ENCODE measurements around the gene CLRN3. TPM values are rescaled to one million over a fixed set of nuclear protein-coding genes. Genes with fewer than 3 reads are reported as not detected.

CLRN3 gene
- total RNA-seq, 1 experiment from 2014 or later: not detected

DNA sequence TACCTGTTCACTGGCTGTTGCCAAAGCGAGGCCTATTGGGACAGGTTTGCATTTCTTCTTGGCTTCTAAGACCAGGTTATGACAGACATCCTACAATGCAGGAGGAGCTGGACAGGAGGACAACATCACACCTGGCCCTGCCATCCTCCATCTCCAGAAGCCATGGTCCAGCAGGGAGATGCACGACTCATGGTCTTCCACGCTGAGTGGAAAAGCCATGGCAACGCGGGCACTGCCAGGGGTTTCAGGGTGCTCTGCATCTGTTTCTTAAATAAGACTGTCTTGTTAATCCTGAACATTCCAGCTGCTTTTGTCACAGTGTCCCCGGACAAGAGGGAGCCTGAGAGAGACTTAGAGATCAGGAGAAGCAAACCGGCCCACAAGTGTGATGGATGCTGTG lies 40.3 kb downstream of the CLRN3 start:
- no peaks in the 10 kb centered on the region for H3K36me3 ChIP-seq (ENCODE audit: low read depth)
- BruUV-seq (replicated peaks): no TSS peak

DNA sequence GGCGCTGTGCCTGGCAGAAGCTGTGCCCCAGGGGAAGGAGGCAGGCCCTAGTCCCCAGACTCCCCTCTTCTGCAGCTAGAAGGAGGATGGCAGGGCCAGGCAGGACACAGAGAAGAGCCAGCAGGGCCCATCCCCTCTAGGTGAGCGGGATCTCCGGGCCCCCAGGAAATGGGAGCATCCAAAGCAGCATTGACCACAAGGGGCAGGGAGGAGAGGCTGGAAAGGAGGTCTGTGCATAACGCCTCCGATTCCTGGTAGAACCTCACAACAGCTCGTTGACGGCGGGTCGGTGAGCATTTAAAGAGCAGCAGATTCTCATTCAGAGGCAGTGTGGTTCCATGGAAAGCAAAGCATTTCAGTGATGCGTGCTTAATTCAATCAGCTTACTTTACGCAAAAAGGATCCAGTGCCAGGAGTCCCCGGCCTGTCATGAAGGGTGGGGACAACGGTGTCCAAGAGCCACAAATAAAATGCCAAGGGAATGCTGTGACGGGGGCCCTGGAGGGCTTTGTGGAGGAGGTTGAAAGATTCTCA lies 41.0 kb downstream of the CLRN3 start:
- Histone ChIP-seq H3K27me3 (ENCODE audit: insufficient read depth, low read depth) (peaks cover 16% of the 10 kb centered on the region; the same call in 1 of the 2 replicates), H3K27ac (no peak overlapping the region), H3K4me3 (no peak overlapping the region), H3K4me2 (no peak overlapping the region), H3K4me1 (replicated peaks; ENCODE audit: insufficient read depth) (no peaks in the 10 kb centered on the region), H3K9me2 (ENCODE audit: insufficient read depth) (no peaks in the 10 kb centered on the region), H4K20me1 (ENCODE audit: insufficient read depth) (no peaks in the 10 kb centered on the region), H3F3A (ENCODE audit: insufficient read depth, low read depth) (no peaks in the 10 kb centered on the region), H2AFZ (no peak overlapping the region), H3K9me3 (ENCODE audit: insufficient read depth, low read depth) (no peaks in the 10 kb centered on the region), H3K36me3 (ENCODE audit: low read depth) (no peaks in the 10 kb centered on the region), H3K79me2 (ENCODE audit: low read depth) (no peaks in the 10 kb centered on the region)
- CTCF ChIA-PET: no interaction called here
- TF ChIP-seq EZH2 (IDR thresholded peaks at IDR 0.05; ENCODE audit: low read depth): no peak
- TF ChIP-seq, protein P1, sequence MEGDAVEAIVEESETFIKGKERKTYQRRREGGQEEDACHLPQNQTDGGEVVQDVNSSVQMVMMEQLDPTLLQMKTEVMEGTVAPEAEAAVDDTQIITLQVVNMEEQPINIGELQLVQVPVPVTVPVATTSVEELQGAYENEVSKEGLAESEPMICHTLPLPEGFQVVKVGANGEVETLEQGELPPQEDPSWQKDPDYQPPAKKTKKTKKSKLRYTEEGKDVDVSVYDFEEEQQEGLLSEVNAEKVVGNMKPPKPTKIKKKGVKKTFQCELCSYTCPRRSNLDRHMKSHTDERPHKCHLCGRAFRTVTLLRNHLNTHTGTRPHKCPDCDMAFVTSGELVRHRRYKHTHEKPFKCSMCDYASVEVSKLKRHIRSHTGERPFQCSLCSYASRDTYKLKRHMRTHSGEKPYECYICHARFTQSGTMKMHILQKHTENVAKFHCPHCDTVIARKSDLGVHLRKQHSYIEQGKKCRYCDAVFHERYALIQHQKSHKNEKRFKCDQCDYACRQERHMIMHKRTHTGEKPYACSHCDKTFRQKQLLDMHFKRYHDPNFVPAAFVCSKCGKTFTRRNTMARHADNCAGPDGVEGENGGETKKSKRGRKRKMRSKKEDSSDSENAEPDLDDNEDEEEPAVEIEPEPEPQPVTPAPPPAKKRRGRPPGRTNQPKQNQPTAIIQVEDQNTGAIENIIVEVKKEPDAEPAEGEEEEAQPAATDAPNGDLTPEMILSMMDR (conservative IDR thresholded peaks at IDR 0.05): no peak
- intact Hi-C loops (cut with micrococcal nuclease; ENCODE audit: unreplicated experiment): loop anchor here (5.0 kb wide), 1 partner anchor 134 kb away; no protein-coding TSS in a partner anchor
- POLR2A ChIA-PET (ENCODE audit: unreplicated experiment): no interaction called here
- no TSS peak for BruUV-seq (replicated peaks)
- no peak for DNase-seq

More for the DNA sequence above, 40.3 kb downstream of the CLRN3 start:
- ChIA-PET CTCF (no interaction called here), POLR2A (ENCODE audit: unreplicated experiment) (no interaction called here)
- H3K27ac ChIP-seq: no peak overlapping the region
- H3K9me2 ChIP-seq (ENCODE audit: insufficient read depth): no peaks in the 10 kb centered on the region
- H4K20me1 ChIP-seq (ENCODE audit: insufficient read depth): no peaks in the 10 kb centered on the region
- H3K9me3 ChIP-seq (ENCODE audit: insufficient read depth, low read depth): no peaks in the 10 kb centered on the region
- H3K4me2 ChIP-seq: no peak overlapping the region
- no peak overlapping the region for H3K4me3 ChIP-seq
- intact Hi-C loops (cut with micrococcal nuclease; ENCODE audit: unreplicated experiment): loop anchor here (5.0 kb wide), 1 partner anchor 135 kb away; no protein-coding TSS in a partner anchor
- H3K27me3 ChIP-seq (ENCODE audit: insufficient read depth, low read depth): peaks cover 16% of the 10 kb centered on the region; the same call in 1 of the 2 replicates
- no peaks in the 10 kb centered on the region for H3F3A ChIP-seq (ENCODE audit: insufficient read depth, low read depth)
- no peaks in the 10 kb centered on the region for H3K79me2 ChIP-seq (ENCODE audit: low read depth)
- H2AFZ ChIP-seq: no peak overlapping the region
- no peaks in the 10 kb centered on the region for H3K4me1 ChIP-seq (replicated peaks; ENCODE audit: insufficient read depth)
- TF ChIP-seq EZH2 (IDR thresholded peaks at IDR 0.05; ENCODE audit: low read depth): no peak
- TF ChIP-seq, protein P1 (conservative IDR thresholded peaks at IDR 0.05): no peak
- no peak for DNase-seq

DNA sequence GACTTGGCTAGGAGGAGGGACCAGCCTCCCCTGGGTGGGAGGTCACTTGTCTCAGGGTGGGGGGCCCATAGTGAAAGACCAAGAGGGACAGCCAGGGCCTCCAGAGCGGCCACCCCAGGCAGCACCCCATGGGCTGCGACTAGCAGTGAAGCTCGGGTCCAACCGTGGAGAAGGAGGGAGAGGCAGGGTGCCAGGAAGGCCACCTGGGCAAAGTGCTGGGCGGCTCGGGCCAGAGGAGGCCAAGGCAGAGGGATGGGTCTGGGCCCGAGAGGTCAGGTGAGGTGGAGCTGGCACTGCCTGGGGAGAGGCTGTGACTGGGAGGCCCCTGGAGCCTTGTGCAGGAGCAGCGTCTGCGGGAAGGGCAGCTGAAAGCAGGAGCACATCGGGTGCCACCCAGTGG lies 41.8 kb downstream of the CLRN3 start:
- no peak overlapping the region for H3K4me3 ChIP-seq
- H3K9me2 ChIP-seq (ENCODE audit: insufficient read depth): no peaks in the 10 kb centered on the region
- no peaks in the 10 kb centered on the region for H4K20me1 ChIP-seq (ENCODE audit: insufficient read depth)
- no peaks in the 10 kb centered on the region for H3F3A ChIP-seq (ENCODE audit: insufficient read depth, low read depth)
- no peaks in the 10 kb centered on the region for H3K36me3 ChIP-seq (ENCODE audit: low read depth)
- BruUV-seq (replicated peaks): no TSS peak
- intact Hi-C loops (cut with micrococcal nuclease; ENCODE audit: unreplicated experiment): loop anchor here (5.0 kb wide), 1 partner anchor 134 kb away; no protein-coding TSS in a partner anchor
- ChIA-PET CTCF (no interaction called here), POLR2A (ENCODE audit: unreplicated experiment) (no interaction called here)
- no peak overlapping the region for H3K27ac ChIP-seq
- TF ChIP-seq, protein P1 (conservative IDR thresholded peaks at IDR 0.05): no peak
- TF ChIP-seq EZH2 (IDR thresholded peaks at IDR 0.05; ENCODE audit: low read depth): no peak
- H3K4me2 ChIP-seq: no peak overlapping the region
- H3K27me3 ChIP-seq (ENCODE audit: insufficient read depth, low read depth): peaks cover 24% of the 10 kb centered on the region; the same call in 1 of the 2 replicates
- no peaks in the 10 kb centered on the region for H3K79me2 ChIP-seq (ENCODE audit: low read depth)
- H2AFZ ChIP-seq: no peak overlapping the region
- no peaks in the 10 kb centered on the region for H3K4me1 ChIP-seq (replicated peaks; ENCODE audit: insufficient read depth)
- DNase-seq: no peak
- no peaks in the 10 kb centered on the region for H3K9me3 ChIP-seq (ENCODE audit: insufficient read depth, low read depth)

Measured in PC-9 (cell line).